H1 (cell line): ENCODE measurements around the gene ARHGAP26. TPM values are rescaled to one million over a fixed set of nuclear protein-coding genes. Genes with fewer than 3 reads are reported as not detected.

Experiments
- CTCF ChIA-PET: fragments of 300-600 bp; sonication (Branson Sonifier 250); formaldehyde crosslinking; loops from one replicate; lab custom pipeline; 2021; ENCODE audit not compliant: partially characterized antibody; lab: Charles Lee
- POLR2A ChIA-PET: fragments of 300-600 bp; sonication (Branson Sonifier 250); formaldehyde crosslinking; loops from one replicate; lab custom pipeline; 2021; ENCODE audit warnings: inconsistent platforms; ENCODE audit not compliant: partially characterized antibody; lab: Charles Lee
- DNase-seq, 2 experiments: peaks; one replicate each; pipeline versions ENCODE4 v3.0.0 to v3.0.0-alpha.2; 2010 to 2022; ENCODE audit warnings: low spot score in 2 of 2, low read depth in 1 of 2, mixed read lengths in 1 of 2
- FAIRE-seq: peaks from 2 replicates; lab custom pipeline; 2011; peaks lifted over from hg19 to GRCh38; lab: Jason Lieb, UNC
- H2AFZ ChIP-seq: 2 replicates; pipeline ENCODE4 v1.8.1; 2012; ENCODE audit warnings: low read length, inconsistent platforms
- H2AK5ac ChIP-seq: 2 replicates; pipeline ENCODE4 v1.6.1; 2013; ENCODE audit warnings: low read depth, low read length
- H2BK120ac ChIP-seq: replicated peaks from 2 replicates; pipeline ENCODE3; 2013; ENCODE audit warnings: low read depth, low read length, inconsistent platforms
- H2BK12ac ChIP-seq: 2 replicates; pipeline ENCODE4 v1.6.1; 2013; ENCODE audit warnings: low read depth, low read length
- H2BK15ac ChIP-seq: 2 replicates; pipeline ENCODE4 v1.6.1; 2013; ENCODE audit warnings: low read length
- H2BK20ac ChIP-seq: 2 replicates; pipeline ENCODE4 v1.6.1; 2013; ENCODE audit warnings: low read length
- H2BK5ac ChIP-seq: 2 replicates; pipeline ENCODE4 v1.6.1; 2013; ENCODE audit warnings: low read depth, low read length
- H3K14ac ChIP-seq: 2 replicates; pipeline ENCODE4 v1.6.1; 2013; ENCODE audit warnings: inconsistent platforms; ENCODE audit not compliant: insufficient read length
- H3K18ac ChIP-seq: 2 replicates; pipeline ENCODE4 v1.6.1; 2013; ENCODE audit warnings: low read length; ENCODE audit errors: extremely low read depth
- H3K23ac ChIP-seq: 2 replicates; pipeline ENCODE4 v1.6.1; 2013; ENCODE audit warnings: inconsistent platforms; ENCODE audit not compliant: insufficient read length
- H3K23me2 ChIP-seq: 2 replicates; pipeline ENCODE4 v1.6.1; 2013; ENCODE audit warnings: low read depth, low read length
- H3K27ac ChIP-seq: 2 replicates; pipeline ENCODE4 v1.6.1; 2011; ENCODE audit warnings: low read depth, low read length, inconsistent platforms
- H3K27me3 ChIP-seq, 4 experiments: replicated peaks in 1 of 4; 1 replicate in 1 of 4; 2 replicates in 3 of 4; pipeline versions ENCODE4 v1.6.1 to v1.8.1; 2011 to 2013; ENCODE audit warnings: low read length in 3 of 4, mild to moderate bottlenecking in 3 of 4, inconsistent platforms in 2 of 4, mixed read lengths in 2 of 4, moderate library complexity in 1 of 4; ENCODE audit not compliant: control insufficient read depth in 3 of 4, insufficient read depth in 3 of 4; ENCODE audit errors: extremely low read depth in 1 of 4
- H3K36me3 ChIP-seq, 4 experiments: 2 replicates each; pipeline versions ENCODE4 v1.6.1 to v1.8.1; 2011 to 2013; ENCODE audit warnings: mild to moderate bottlenecking in 4 of 4, low read length in 3 of 4, moderate library complexity in 2 of 4, control low read depth in 1 of 4, inconsistent platforms in 1 of 4; ENCODE audit not compliant: insufficient read depth in 4 of 4, control insufficient read depth in 2 of 4
- H3K4ac ChIP-seq: replicated peaks from 2 replicates; pipeline ENCODE3; 2013; ENCODE audit warnings: low read length, low read depth, mixed read lengths, inconsistent platforms; ENCODE audit not compliant: insufficient read length
- H3K4me1 ChIP-seq, 4 experiments: replicated peaks in 1 of 4; 1 replicate in 1 of 4; 2 replicates in 3 of 4; pipeline versions ENCODE4 v1.6.1 to v1.8.1; 2011 to 2013; ENCODE audit warnings: low read length in 3 of 4, inconsistent platforms in 2 of 4, mixed read lengths in 1 of 4; ENCODE audit not compliant: insufficient read depth in 4 of 4, control insufficient read depth in 3 of 4
- H3K4me2 ChIP-seq, 2 experiments: 2 replicates each; pipeline versions ENCODE4 v1.6.1 to v1.8.1; 2011 to 2013; ENCODE audit warnings: low read depth in 2 of 2, low read length in 2 of 2, control low read depth in 1 of 2, inconsistent platforms in 1 of 2, mild to moderate bottlenecking in 1 of 2; ENCODE audit not compliant: insufficient read depth in 1 of 2
- H3K4me3 ChIP-seq, 4 experiments: fragments of 200-600, 300-600 bp in 1 of 4; sonication (generic), shearing (Covaris generic), sonication (Bioruptor Twin) in 1 of 4; 2 replicates each; pipeline versions ENCODE4 v1.5.1 to v1.8.1; 2011 to 2016; ENCODE audit warnings: low read length in 4 of 4, low read depth in 3 of 4, control low read depth in 2 of 4, inconsistent platforms in 2 of 4, mild to moderate bottlenecking in 2 of 4, mixed read lengths in 1 of 4, moderate library complexity in 1 of 4; ENCODE audit not compliant: insufficient read depth in 2 of 4; ENCODE audit errors: extremely low read depth in 1 of 4
- H3K56ac ChIP-seq: replicated peaks from 2 replicates; pipeline ENCODE3; 2013; ENCODE audit warnings: low read depth, mild to moderate bottlenecking, mixed read lengths, low read length, inconsistent platforms; ENCODE audit not compliant: insufficient read length
- H3K79me1 ChIP-seq: 2 replicates; pipeline ENCODE4 v1.6.1; 2013; ENCODE audit warnings: low read depth, low read length, control low read depth
- H3K79me2 ChIP-seq, 2 experiments: 2 replicates each; pipeline versions ENCODE4 v1.6.1 to v1.8.1; 2012 to 2013; ENCODE audit warnings: low read length in 2 of 2, mild to moderate bottlenecking in 2 of 2, inconsistent platforms in 1 of 2; ENCODE audit not compliant: insufficient read depth in 2 of 2, control insufficient read depth in 1 of 2
- H3K9ac ChIP-seq, 4 experiments: replicated peaks in 1 of 4; 1 replicate in 1 of 4; 2 replicates in 3 of 4; pipeline versions ENCODE4 v1.6.1 to v1.8.1; 2011 to 2013; ENCODE audit warnings: low read depth in 3 of 4, low read length in 3 of 4, control low read depth in 2 of 4, mild to moderate bottlenecking in 2 of 4, moderate library complexity in 2 of 4, inconsistent platforms in 1 of 4; ENCODE audit errors: extremely low read depth in 1 of 4
- H3K9me3 ChIP-seq, 2 experiments: 2 replicates each; pipeline versions ENCODE4 v1.6.1 to v1.8.1; 2012 to 2013; ENCODE audit warnings: mild to moderate bottlenecking in 2 of 2, moderate library complexity in 2 of 2, control low read depth in 1 of 2, inconsistent platforms in 1 of 2, low read depth in 1 of 2, low read length in 1 of 2, mixed read lengths in 1 of 2; ENCODE audit not compliant: insufficient read depth in 2 of 2
- H4K20me1 ChIP-seq, 2 experiments: replicated peaks in 1 of 2; 2 replicates each; pipeline versions ENCODE3 to v1.8.1; 2011 to 2013; ENCODE audit warnings: inconsistent platforms in 2 of 2, low read length in 2 of 2, mild to moderate bottlenecking in 1 of 2; ENCODE audit not compliant: insufficient read depth in 2 of 2, control insufficient read depth in 1 of 2
- H4K5ac ChIP-seq: 2 replicates; pipeline ENCODE4 v1.6.1; 2013; ENCODE audit warnings: low read length, low read depth, mixed read lengths, inconsistent platforms; ENCODE audit not compliant: insufficient read length
- H4K8ac ChIP-seq: 2 replicates; pipeline ENCODE4 v1.8.0; 2013; ENCODE audit warnings: mild to moderate bottlenecking, moderate library complexity, low read length, inconsistent platforms; ENCODE audit not compliant: insufficient read depth; ENCODE audit errors: extremely low read depth
- H4K91ac ChIP-seq: replicated peaks from 2 replicates; pipeline ENCODE3; 2013; ENCODE audit warnings: low read length, mixed read lengths, inconsistent platforms; ENCODE audit not compliant: insufficient read length
- ASH2L ChIP-seq: fragments of 200-600, 300-600 bp; sonication (generic); IDR thresholded peaks from one replicate; pipeline ENCODE4 v1.7.1; 2017; ENCODE audit warnings: low read length
- BCL11A ChIP-seq, 2 experiments: IDR thresholded peaks; one replicate each; pipeline ENCODE4 v1.6.1; 2011; ENCODE audit warnings: low read depth in 2 of 2, low read length in 2 of 2, mild to moderate bottlenecking in 2 of 2
- EP300 ChIP-seq, 2 experiments: IDR thresholded peaks; 1 replicate in 1 of 2; 2 replicates in 1 of 2; pipeline ENCODE4 v1.6.1; 2011 to 2012; ENCODE audit warnings: low read depth in 2 of 2, low read length in 2 of 2, mild to moderate bottlenecking in 2 of 2, borderline replicate concordance in 1 of 2, inconsistent platforms in 1 of 2, moderate library complexity in 1 of 2
- GTF2F1 ChIP-seq: IDR thresholded peaks from 2 replicates; pipeline ENCODE4 v1.6.1; 2012; ENCODE audit warnings: low read depth, low read length, improper control_type of control experiment, borderline replicate concordance
- JUND ChIP-seq: IDR thresholded peaks from 2 replicates; pipeline ENCODE4 v1.6.1; 2011; ENCODE audit warnings: mild to moderate bottlenecking, improper control_type of control experiment, low read length
- SRF ChIP-seq: IDR thresholded peaks from 2 replicates; pipeline ENCODE4 v1.6.1; 2011; ENCODE audit warnings: mild to moderate bottlenecking, low read depth, low read length, moderate library complexity
- WGBS, 2 experiments: shearing (Covaris generic) in 1 of 2; methylation state at CpG; one replicate each; pipeline versions ENCODE4 v1.1.6 to v1.1.7; 2013 to 2015; ENCODE audit warnings: low lambda C conversion rate in 2 of 2, mixed read lengths in 2 of 2, inconsistent platforms in 1 of 2, low coverage in 1 of 2, missing lambda C conversion rate in 1 of 2; ENCODE audit not compliant: insufficient replicate concordance in 2 of 2, insufficient coverage in 1 of 2, insufficient read length in 1 of 2; ENCODE audit errors: extremely low coverage in 1 of 2, missing lambda C conversion rate in 1 of 2; 5-methylcytosine and 5-hydroxymethylcytosine counted together
- polyA plus RNA-seq, 7 experiments: library from polyadenylated mRNA; depleted of rRNA in 3 of 7; stranded (reverse) in 5 of 7; unstranded in 2 of 7; fragments of >200 nt in 5 of 7; fragments of 200-250 nt in 2 of 7; gene quantifications; 1 replicate in 5 of 7; 2 replicates in 1 of 7; 4 replicates in 1 of 7; pipeline versions ENCODE4 v1.2.1 to v1.2.3, GENCODE V29; 2011 to 2013; ENCODE audit warnings: missing spikeins in 2 of 7, mixed read lengths in 2 of 7
- total RNA-seq: library from RNA; stranded (reverse); fragmentation: NEBNext Ultra II Directional; extraction: Animal tissue kit (Norgen Biotek cat#: 25700); gene quantifications from 2 replicates; pipeline ENCODE4 v1.2.1, GENCODE V29; 2021

The ARHGAP26 gene
- total and polyA plus RNA-seq, 2 of the 8 experiments (the other 6 are each of a cell fraction or from before 2014, with no cell fraction given), result 7.1 to 24.8 TPM

DNA sequence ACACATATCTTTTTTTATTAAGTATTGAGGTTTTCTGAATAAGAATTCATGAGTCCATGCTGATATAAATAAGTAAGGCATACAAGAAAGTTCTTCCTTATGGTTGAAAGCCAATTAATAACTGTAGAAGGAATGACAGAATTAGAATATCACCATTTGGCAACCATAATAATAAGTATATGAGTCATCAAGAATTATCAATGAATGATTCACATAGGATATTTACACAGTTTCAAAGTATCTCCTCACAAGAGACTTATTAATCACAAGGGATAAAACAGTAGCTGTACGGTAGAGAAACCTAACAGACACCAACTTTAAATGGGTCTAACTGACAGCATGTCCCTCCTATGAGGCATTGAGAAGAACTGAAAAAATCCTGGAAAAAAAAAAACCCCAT, 471.7 kb downstream of the ARHGAP26 start:
- no peak overlapping the region for H3K14ac ChIP-seq
- H3K79me2 ChIP-seq, result no peaks in the 10 kb centered on the region
- no peak overlapping the region for H2BK20ac ChIP-seq
- H2AFZ ChIP-seq, result no peak overlapping the region
- H3K4me2 ChIP-seq, result no peak overlapping the region
- no peak overlapping the region for H3K23ac ChIP-seq
- no peak overlapping the region for H3K27ac ChIP-seq
- ChIA-PET POLR2A (no interaction called here), CTCF (no interaction called here)
- H4K91ac ChIP-seq, result no peak overlapping the region
- no peaks in the 10 kb centered on the region for H3K23me2 ChIP-seq
- WGBS, 2 experiments, result 90% methylated on average over 1 of the region's 1 CpG; no CpG with 5 or more reads in 1 of the 2 experiments
- FAIRE-seq (no peak), DNase-seq (no peak)
- no peak overlapping the region for H3K4ac ChIP-seq
- H2BK120ac ChIP-seq, result no peak overlapping the region
- no peaks in the 10 kb centered on the region for H3K79me1 ChIP-seq
- no peak overlapping the region for H4K8ac ChIP-seq
- peaks cover 0 to 5% (median 0%) of the 10 kb centered on the region in 4 experiments; a peak in 1 of 7 replicates for H3K4me1 ChIP-seq
- no peak overlapping the region for H4K5ac ChIP-seq
- H3K4me3 ChIP-seq, result no peak overlapping the region
- no peaks in the 10 kb centered on the region for H3K36me3 ChIP-seq
- H2AK5ac ChIP-seq, result no peak overlapping the region
- no peak overlapping the region for H3K9ac ChIP-seq
- H3K18ac ChIP-seq, result no peak overlapping the region
- H3K56ac ChIP-seq, result no peak overlapping the region
- H3K27me3 ChIP-seq, result no peaks in the 10 kb centered on the region
- H3K9me3 ChIP-seq, result 0 out of 4 replicates have a peak, but pooled peaks cover 0 to 2% of the 10 kb centered on the region in 2 experiments
- H2BK5ac ChIP-seq, result no peak overlapping the region
- TF ChIP-seq GTF2F1, result no peak
- TF ChIP-seq JUND, result no peak
- TF ChIP-seq SRF, result no peak
- TF ChIP-seq BCL11A (IDR thresholded peaks at IDR 0.05; ENCODE audit: low read depth in 2 of 2, low read length in 2 of 2), result no peak
- TF ChIP-seq ASH2L, result no peak
- TF ChIP-seq EP300 (IDR thresholded peaks at IDR 0.05; ENCODE audit: borderline replicate concordance in 1 of 2, low read depth in 2 of 2, low read length in 2 of 2), result no peak
- H2BK12ac ChIP-seq, result no peak overlapping the region
- no peaks in the 10 kb centered on the region for H4K20me1 ChIP-seq
- no peak overlapping the region for H2BK15ac ChIP-seq
